CD14-positive monocyte (primary cell): ENCODE results near the gene ATP5MK. TPM values are rescaled to one million over a fixed set of nuclear protein-coding genes. Genes with fewer than 3 reads are reported as not detected.

Source experiments
- DNase-seq, 3 donors: peaks; one replicate each; pipeline ENCODE4 v3.0.0-alpha.2; 2011 to 2022
- H2AFZ ChIP-seq: 2 replicates; pipeline ENCODE4 v1.6.0; 2012; ENCODE audit warnings: mild to moderate bottlenecking, low read depth, low read length, inconsistent platforms; ENCODE audit not compliant: insufficient read depth, poor library complexity, severe bottlenecking
- H3K27ac ChIP-seq, 2 donors: 1 replicate in 1 of 2; 2 replicates in 1 of 2; pipeline ENCODE4 v1.5.1; 2012 to 2013; ENCODE audit warnings: low read length in 2 of 2, control low read depth in 1 of 2, inconsistent platforms in 1 of 2, low read depth in 1 of 2, mild to moderate bottlenecking in 1 of 2
- H3K27me3 ChIP-seq, 2 donors: one replicate each; pipeline versions ENCODE4 v1.6.0 to v1.6.1; 2011 to 2013; ENCODE audit warnings: low read length in 2 of 2; ENCODE audit not compliant: control insufficient read depth in 2 of 2, insufficient read depth in 2 of 2
- H3K36me3 ChIP-seq, 2 donors: replicated peaks in 1 of 2; 1 replicate in 1 of 2; 2 replicates in 1 of 2; pipeline versions ENCODE4 v1.5.1 to v1.6.1; 2012 to 2013; ENCODE audit warnings: low read length in 2 of 2, control low read depth in 1 of 2, inconsistent platforms in 1 of 2, mild to moderate bottlenecking in 1 of 2; ENCODE audit not compliant: insufficient read depth in 2 of 2, control insufficient read depth in 1 of 2
- H3K4me1 ChIP-seq, 2 donors: 1 replicate in 1 of 2; 2 replicates in 1 of 2; pipeline versions ENCODE4 v1.5.1 to v1.6.1; 2012 to 2013; ENCODE audit warnings: low read length in 2 of 2, control low read depth in 1 of 2, inconsistent platforms in 1 of 2, mild to moderate bottlenecking in 1 of 2, moderate library complexity in 1 of 2; ENCODE audit not compliant: insufficient read depth in 2 of 2, control insufficient read depth in 1 of 2
- H3K4me2 ChIP-seq: replicated peaks from 2 replicates; pipeline ENCODE3; 2012; ENCODE audit warnings: low read length, moderate library complexity, mild to moderate bottlenecking; ENCODE audit not compliant: poor library complexity, severe bottlenecking; ENCODE audit errors: extremely low read depth
- H3K4me3 ChIP-seq, 3 experiments: fragments of 200-600 bp in 1 of 3; sonication (generic) in 1 of 3; replicated peaks in 1 of 3; 1 replicate in 2 of 3; 2 replicates in 1 of 3; pipeline ENCODE4 v1.5.1; 2011 to 2013; ENCODE audit warnings: low read length in 3 of 3, mild to moderate bottlenecking in 3 of 3, control low read depth in 2 of 3, low read depth in 2 of 3, inconsistent platforms in 1 of 3, moderate library complexity in 1 of 3
- H3K79me2 ChIP-seq: 2 replicates; pipeline ENCODE4 v1.6.0; 2012; ENCODE audit warnings: mild to moderate bottlenecking, control low read depth, inconsistent platforms, low read length, moderate library complexity; ENCODE audit not compliant: insufficient read depth
- H3K9ac ChIP-seq: 2 replicates; pipeline ENCODE4 v1.6.0; 2017; ENCODE audit warnings: low read length, mild to moderate bottlenecking; ENCODE audit not compliant: insufficient read depth, poor library complexity, severe bottlenecking
- H3K9me3 ChIP-seq, 2 donors: replicated peaks in 1 of 2; 1 replicate in 1 of 2; 2 replicates in 1 of 2; pipeline versions ENCODE4 v1.5.1 to v1.6.1; 2012 to 2013; ENCODE audit warnings: low read length in 2 of 2, control low read depth in 1 of 2; ENCODE audit not compliant: control insufficient read depth in 1 of 2, insufficient read depth in 1 of 2
- H4K20me1 ChIP-seq: 2 replicates; pipeline ENCODE4 v1.6.0; 2012; ENCODE audit warnings: mild to moderate bottlenecking, low read length, control low read depth, moderate library complexity; ENCODE audit not compliant: insufficient read depth
- H3K27ac Mint-ChIP-seq, 7 donors: one replicate each; pipeline ENCODE4 v1.8.0; 2020; ENCODE audit warnings: mild to moderate bottlenecking in 7 of 7, mixed read lengths in 7 of 7, moderate library complexity in 6 of 7, inconsistent platforms in 2 of 7
- H3K27me3 Mint-ChIP-seq, 3 donors: one replicate each; pipeline ENCODE4 v1.8.0; 2021 to 2022; ENCODE audit warnings: low read depth in 3 of 3, mild to moderate bottlenecking in 3 of 3, mixed read lengths in 3 of 3, moderate library complexity in 3 of 3, inconsistent platforms in 1 of 3
- H3K36me3 Mint-ChIP-seq, 2 donors: one replicate each; pipeline ENCODE4 v1.8.0; 2020; ENCODE audit warnings: mixed read lengths in 2 of 2, inconsistent platforms in 1 of 2, mild to moderate bottlenecking in 1 of 2
- H3K4me1 Mint-ChIP-seq: one replicate; pipeline ENCODE4 v1.8.0; 2020; ENCODE audit warnings: mild to moderate bottlenecking, mixed read lengths
- H3K4me3 Mint-ChIP-seq, 2 donors: one replicate each; pipeline ENCODE4 v1.8.0; 2020; ENCODE audit warnings: mild to moderate bottlenecking in 2 of 2, mixed read lengths in 2 of 2, moderate library complexity in 1 of 2
- H3K9me3 Mint-ChIP-seq, 7 donors: one replicate each; pipeline ENCODE4 v1.8.0; 2020 to 2022; ENCODE audit warnings: mixed read lengths in 7 of 7, mild to moderate bottlenecking in 6 of 7, moderate library complexity in 6 of 7, inconsistent platforms in 2 of 7
- CTCF ChIP-seq: fragments of 200-600 bp; IDR thresholded peaks from one replicate; pipeline ENCODE4 v1.8.0; 2022; ENCODE audit warnings: antibody characterized with exemption, mild to moderate bottlenecking
- WGBS: methylation state at CpG from one replicate; pipeline ENCODE4 v1.1.5; 2013; ENCODE audit warnings: missing lambda C conversion rate; ENCODE audit not compliant: insufficient coverage; 5-methylcytosine and 5-hydroxymethylcytosine counted together
- intact Hi-C, 2 donors: fragments of 100-400 bp; cut with micrococcal nuclease; formaldehyde crosslinking; loops; one replicate each; pipeline versions ENCODE4 v1.15.0 to v1.15.1; 2023
- polyA minus RNA-seq: library from RNA; depleted of rRNA, polyadenylated mRNA; stranded (reverse); fragments of >200 nt; gene quantifications from 2 replicates; pipeline ENCODE4 v1.2.3, GENCODE V29; 2012
- polyA plus RNA-seq, 3 donors: library from polyadenylated mRNA; depleted of rRNA in 1 of 3; unstranded in 2 of 3; stranded (reverse) in 1 of 3; fragments of 300-500 nt in 2 of 3; fragments of >200 nt in 1 of 3; fragmentation: Illumina TruSeq in 2 of 3; gene quantifications; 1 replicate in 2 of 3; 2 replicates in 1 of 3; pipeline ENCODE4 v1.2.3, GENCODE V29; 2012 to 2021
- total RNA-seq, 12 experiments: library from RNA in 1 of 12; stranded (reverse) in 1 of 12; fragments of 120-200 nt in 1 of 12; gene quantifications; one replicate each; pipeline ENCODE4 v1.2.4 and lab custom pipeline; 2013 to 2026; ENCODE audit warnings: mixed read lengths in 6 of 12, inconsistent platforms in 1 of 12

Gene ATP5MK, protein sequence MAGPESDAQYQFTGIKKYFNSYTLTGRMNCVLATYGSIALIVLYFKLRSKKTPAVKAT
- total RNA-seq (2013): 261 TPM
- polyA plus RNA-seq: 100 to 1,000 TPM; 285 to 531 (median 529) TPM
- 21.3 and 23.7 TPM in 2 replicates for polyA minus RNA-seq
- total RNA-seq (lab: John Stamatoyannopoulos, UW): 11.0 to 40.1 (median 28.6) reads per million in 11 experiments

GRCh38 chr10:103396067-103396788 is at the start of gene ATP5MK, which contains the start of gene PDCD11:
ATP5MK (minus strand) TSS chr10:103396475; CDS start chr10:103392457, 4,018 bp downstream.
PDCD11 (plus strand) TSS chr10:103396626; CDS start chr10:103398427, 1,801 bp downstream.
- Histone ChIP-seq H4K20me1 (peaks cover 9% of the 10 kb centered on the region), H2AFZ (peak within 1 kb of the TSS; percentile 94), H3K4me2 (peak within 1 kb of the TSS; percentile 89), H3K4me1 (peaks cover 26 to 40% of the 10 kb centered on the region in 2 donors), H3K36me3 (peaks cover 26 to 51% of the 10 kb centered on the region in 2 donors), H3K4me3 (peak within 1 kb of the TSS; percentile 68 to 88 (median 78)), H3K9me3 (no peaks in the 10 kb centered on the region), H3K27me3 (no peaks in the 10 kb centered on the region), H3K9ac (peak within 1 kb of the TSS; percentile 80), H3K79me2 (peaks cover 55% of the 10 kb centered on the region), H3K27ac (peak within 1 kb of the TSS; percentile 55 to 85)
- Mint-ChIP-seq H3K27me3 (no peaks in the 10 kb centered on the region), H3K4me1 (peaks cover 40% of the 10 kb centered on the region), H3K4me3 (peak within 1 kb of the TSS; percentile 92 to 95), H3K9me3 (no peaks in the 10 kb centered on the region), H3K36me3 (peaks cover 36 to 47% of the 10 kb centered on the region in 2 donors), H3K27ac (peak within 1 kb of the TSS; percentile 91 to 96 (median 94))
- DNase-seq: peak; percentile 95 to 98 (median 96)
- intact Hi-C loops: loop anchor here in 1 of 2 donors (2.0 to 10.0 kb wide), 2 partner anchors 27 to 651 kb away; partner anchors contain the start of gene WBP1L
- no peak for TF ChIP-seq CTCF
- under 1% methylated on average over 56 of the region's 56 CpGs for WGBS

DNA sequence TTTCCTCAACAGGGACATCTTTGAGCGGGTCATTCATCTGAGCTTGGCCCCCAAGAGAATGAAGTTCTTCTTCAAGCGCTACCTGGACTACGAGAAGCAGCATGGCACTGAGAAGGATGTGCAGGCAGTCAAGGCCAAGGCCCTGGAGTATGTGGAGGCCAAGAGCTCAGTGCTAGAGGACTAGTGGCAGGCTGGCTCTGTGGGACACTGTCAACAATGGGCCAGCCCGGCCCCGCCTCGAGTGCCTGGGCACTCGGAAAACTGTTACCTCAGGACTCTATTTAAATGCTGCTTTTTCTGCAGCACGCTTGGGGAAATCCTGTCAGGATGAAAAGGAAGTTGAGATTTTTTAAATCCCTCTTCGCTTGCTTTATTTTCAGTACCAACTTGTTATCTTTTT is 49.1 kb upstream of the ATP5MK start:
- no peak overlapping the region for H2AFZ ChIP-seq
- H3K27ac ChIP-seq: peak overlapping the region in 1 of 2 donors; percentile 36
- Mint-ChIP-seq H3K27me3 (peaks cover 1 to 2% (median 2%) of the 10 kb centered on the region in 3 donors), H3K4me3 (no peak overlapping the region), H3K9me3 (no peaks in the 10 kb centered on the region), H3K27ac (peak overlapping the region in 6 of 7 donors; percentile 11 to 85 (median 60)), H3K36me3 (peaks cover 88 to 96% of the 10 kb centered on the region in 2 donors), H3K4me1 (peaks cover 44% of the 10 kb centered on the region)
- TF ChIP-seq CTCF: no peak
- H3K4me1 ChIP-seq: peaks cover 20 to 36% of the 10 kb centered on the region in 2 donors
- H4K20me1 ChIP-seq: peaks cover 89% of the 10 kb centered on the region
- H3K79me2 ChIP-seq: peaks cover 42% of the 10 kb centered on the region
- H3K27me3 ChIP-seq: no peaks in the 10 kb centered on the region
- DNase-seq: no peak
- H3K4me3 ChIP-seq: no peak overlapping the region
- 100% methylated on average over 3 of the region's 9 CpGs for WGBS
- H3K9ac ChIP-seq: no peak overlapping the region
- H3K36me3 ChIP-seq: peaks cover 89 to 100% of the 10 kb centered on the region in 2 donors
- no peaks in the 10 kb centered on the region for H3K9me3 ChIP-seq
- intact Hi-C loops: no loop called here
- H3K4me2 ChIP-seq: no peak overlapping the region
